ENCODE measurements around the gene CMTM4.
"Not testable (repeated sequence)": the region's sequence is repeated elsewhere in the genome, so short reads cannot be mapped to it uniquely, and the experiment has no call there.

Gene CMTM4

DNA sequence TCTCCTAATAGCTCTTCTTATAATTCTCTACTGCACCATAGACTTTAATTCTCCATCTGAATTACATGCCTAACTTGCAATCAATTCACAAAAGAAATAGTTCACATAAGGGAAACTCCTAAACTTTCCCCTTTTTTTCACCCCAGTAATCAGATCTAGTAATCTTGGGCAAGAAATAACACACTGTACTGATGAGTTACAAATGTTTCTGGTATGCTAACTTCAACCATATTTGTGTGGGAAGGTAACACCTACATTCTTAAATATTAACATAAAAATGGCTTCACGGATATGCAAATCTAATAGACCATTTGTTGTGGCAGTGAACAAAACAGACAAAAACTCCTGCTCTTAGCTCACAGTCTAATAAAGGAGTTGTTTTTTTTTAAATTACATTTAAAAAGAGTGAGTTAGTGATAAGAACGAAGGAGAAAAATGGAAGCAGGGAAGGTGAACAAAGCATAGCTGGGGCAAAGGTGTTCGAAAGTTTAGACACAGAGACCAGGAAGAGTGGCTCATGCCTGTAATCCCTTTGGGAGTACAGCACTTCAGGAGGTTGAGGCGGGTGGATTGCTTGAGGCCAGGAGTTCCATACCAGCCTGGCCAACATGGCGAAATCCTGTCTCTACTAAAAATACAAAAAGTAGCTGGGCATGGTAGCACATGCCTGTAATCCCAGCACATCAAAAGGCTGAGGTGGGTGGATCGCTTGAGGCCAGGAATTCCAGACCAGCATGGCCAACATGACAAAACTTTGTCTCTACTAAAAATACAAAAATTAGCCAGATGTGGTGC is 57.3 kb downstream of the CMTM4 start:
- no peak for DNase-seq

DNA sequence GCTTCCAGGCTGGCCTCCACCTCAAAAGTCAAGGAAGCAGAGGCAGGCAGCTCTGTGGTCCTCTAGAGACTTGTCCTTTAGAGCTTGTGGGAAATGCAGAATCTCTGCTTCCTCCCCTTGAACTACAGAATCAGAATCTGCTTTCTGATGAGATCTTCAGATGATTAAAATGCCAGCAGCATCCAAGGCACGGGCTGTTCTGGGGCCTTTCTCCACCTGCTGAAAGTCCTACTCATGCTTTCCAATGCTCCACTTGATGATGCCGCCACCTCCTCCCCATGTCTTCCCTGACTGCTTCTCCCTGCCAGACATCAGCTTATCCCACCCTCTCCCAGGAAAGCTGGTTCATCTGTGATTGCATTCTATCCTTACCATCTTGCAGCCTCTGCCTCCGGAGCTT is 58.7 kb downstream of the CMTM4 start:
- no peak for DNase-seq

DNA sequence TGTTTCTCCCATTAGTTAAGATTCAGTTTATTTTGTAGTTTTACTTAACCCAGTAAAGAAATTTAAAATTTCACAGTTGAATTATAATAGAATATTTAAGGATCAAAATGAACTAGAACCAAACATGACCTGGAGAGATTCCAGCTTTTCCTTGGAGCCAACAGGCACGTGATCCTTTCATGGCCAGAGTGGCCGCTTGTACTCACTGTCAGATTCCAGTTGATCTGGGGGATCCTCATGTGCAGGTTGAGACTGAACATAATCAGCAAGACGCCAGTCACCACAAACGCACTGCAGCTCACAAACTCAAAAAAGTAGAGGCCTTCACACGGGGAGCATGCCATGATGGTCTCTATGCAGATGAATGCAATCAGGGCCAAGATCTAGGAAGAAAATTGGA is 60.3 kb downstream of the CMTM4 start:
- no peak for DNase-seq

DNA sequence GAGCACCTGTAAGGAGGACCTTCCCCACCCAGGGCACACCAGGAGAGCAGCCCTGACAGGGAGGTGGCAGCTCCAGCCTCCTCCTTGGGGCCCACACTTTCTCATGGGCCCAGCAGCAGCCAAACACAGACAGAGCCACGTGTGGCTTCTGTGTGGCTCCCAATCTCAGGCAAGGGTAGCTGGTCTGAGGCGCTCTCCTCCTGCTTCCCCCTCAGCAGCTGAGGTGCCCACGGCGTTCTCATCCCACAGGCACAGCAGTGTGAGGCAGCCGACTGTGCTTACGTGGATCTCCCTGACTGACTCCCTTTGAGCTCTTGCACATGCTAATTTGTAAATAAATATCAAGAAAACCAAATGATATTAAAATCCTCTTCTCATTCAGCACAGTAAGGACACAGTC is 61.1 kb downstream of the CMTM4 start:
- no peak for DNase-seq

DNA sequence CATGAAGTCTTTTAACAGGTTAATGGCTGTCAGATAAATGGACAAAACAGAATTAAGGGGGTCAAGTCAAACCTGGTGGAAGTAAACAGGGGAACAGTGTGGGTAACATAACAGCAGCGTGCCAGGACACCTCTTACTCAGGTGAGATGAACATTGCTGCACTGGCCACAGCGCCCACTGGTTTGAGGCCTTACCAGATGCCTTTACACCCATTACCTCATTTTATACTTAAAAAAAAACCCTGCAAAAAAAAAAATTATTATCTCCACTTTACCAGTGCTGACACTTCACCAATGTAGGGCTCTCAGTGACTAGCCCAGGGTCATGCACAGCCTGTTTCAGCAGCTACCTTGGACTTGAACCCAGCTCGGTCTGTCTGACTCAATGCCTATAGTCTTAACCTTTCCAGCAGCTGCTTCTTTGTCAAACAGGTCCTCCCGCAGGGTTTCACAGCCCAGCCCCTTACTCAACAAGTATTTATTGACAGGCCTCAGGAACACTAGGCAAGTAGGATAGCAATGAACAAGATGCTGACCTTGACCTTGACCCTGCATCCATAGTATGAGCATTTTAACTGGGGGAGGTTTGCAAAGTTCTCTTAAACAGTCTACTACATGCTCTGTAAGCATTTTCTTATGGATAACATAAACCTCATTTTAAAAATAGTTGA is 61.9 kb downstream of the CMTM4 start:
- DNase-seq: no peak

DNA sequence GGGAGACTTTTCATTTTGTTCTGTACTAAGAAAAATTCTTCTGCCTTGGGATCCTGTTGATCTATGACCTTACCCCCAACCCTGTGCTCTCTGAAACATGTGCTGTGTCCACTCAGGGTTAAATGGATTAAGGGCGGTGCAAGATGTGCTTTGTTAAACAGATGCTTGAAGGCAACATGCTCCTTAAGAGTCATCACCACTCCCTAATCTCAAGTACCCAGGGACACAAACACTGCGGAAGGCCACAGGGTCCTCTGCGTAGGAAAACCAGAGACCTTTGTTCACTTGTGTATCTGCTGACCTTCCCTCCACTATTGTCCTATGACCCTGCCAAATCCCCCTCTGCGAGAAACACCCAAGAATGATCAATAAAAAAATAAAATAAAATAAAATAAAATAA is 65.0 kb downstream of the CMTM4 start:
- DNase-seq: not testable (repeated sequence)

DNA sequence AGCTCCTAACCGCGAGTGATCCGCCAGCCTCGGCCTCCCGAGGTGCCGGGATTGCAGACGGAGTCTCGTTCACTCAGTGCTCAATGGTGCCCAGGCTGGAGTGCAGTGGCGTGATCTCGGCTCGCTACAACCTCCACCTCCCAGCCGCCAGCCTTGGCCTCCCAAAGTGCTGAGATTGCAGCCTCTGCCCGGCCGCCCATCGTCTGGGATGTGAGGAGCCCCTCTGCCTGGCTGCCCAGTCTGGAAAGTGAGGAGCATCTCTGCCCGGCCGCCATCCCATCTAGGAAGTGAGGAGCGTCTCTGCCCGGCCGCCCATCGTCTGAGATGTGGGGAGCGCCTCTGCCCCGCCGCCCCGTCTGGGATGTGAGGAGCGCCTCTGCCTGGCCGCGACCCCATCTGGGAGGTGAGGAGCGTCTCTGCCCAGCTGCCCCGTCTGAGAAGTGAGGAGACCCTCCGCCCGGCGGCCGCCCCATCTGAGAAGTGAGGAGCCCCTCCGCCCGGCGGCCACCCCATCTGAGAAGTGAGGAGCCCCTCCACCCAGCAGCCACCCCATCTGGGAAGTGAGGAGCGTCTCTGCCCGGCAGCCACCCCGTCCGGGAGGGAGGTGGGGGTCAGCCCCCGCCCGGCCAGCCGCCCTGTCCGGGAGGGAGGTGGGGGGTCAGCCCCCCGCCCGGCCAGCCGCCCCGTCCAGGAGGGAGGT is 65.8 kb downstream of the CMTM4 start:
- not testable (repeated sequence) for DNase-seq

DNA sequence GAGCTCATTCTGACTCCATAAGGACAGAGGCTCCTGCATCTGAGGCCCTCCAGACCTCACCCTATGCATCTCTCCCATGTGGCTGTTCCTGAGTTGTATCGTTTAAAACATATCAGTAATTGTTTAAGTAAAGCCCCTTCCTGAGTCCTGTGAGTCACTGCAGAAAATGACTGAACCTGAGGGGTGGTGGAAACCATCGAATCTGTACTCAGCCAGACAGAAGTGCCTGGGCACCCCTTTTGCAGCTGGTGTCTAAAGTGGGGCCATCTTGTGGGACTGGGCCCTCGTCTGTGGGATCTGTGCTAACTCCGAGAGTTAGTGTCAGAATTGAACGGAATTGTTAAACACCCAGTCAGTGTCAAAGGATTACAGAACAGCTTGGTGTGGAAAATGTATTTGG is 66.7 kb downstream of the CMTM4 start:
- no peak for DNase-seq

DNA sequence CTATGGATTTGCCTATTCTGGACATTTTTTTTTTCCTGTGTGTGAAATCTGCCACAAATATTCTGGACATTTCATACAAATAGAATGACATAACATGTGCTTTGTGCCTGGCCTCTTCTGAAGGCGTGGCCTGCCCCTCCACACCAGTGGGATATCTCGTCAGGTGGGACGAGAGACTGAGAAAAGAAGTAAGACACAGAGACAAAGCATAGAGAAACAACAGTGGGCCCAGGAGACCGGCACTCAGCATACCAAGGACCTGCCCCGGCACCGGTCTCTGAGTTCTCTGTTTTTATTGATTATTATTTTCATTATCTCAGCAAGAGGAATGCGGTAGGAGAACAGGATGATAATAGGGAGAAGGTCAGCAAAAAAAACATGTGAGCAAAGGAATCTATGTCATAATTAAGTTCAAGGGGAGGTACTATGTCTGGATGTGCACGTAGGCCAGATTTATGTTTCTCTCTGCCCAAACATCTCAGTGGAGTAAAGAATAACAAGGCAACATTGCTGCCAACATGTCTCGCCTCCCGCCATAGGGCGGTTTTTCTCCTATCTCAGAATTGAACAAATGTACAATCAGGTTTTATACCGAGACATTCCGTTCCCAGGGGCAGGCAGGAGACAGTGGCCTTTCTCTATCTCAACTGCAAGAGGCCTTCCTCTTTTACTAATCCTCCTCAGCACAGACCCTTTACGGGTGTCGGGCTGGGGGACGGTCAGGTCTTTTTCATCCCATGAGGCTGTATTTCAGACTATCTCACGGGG is 68.7 kb downstream of the CMTM4 start:
- DNase-seq: not testable (repeated sequence)

DNA sequence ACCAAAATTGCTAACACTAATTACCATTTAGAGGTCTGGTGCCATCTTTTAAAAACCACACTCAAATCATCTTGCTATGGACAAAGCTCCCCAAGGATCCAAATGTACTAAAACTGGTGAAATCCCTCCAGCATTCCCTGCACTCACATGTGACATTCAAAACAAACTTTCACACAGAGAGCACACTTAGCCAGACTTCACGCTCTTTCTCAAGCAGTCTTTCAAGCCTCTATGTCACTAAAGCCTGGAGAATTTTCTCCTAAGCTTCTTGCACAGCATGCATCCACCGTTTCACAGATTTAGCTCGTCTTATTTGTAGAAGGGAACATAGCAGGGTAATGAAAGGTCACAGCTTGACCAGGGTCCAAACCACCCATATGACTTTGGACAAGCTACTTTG is 72.8 kb downstream of the CMTM4 start:
- no peak for DNase-seq

DNA sequence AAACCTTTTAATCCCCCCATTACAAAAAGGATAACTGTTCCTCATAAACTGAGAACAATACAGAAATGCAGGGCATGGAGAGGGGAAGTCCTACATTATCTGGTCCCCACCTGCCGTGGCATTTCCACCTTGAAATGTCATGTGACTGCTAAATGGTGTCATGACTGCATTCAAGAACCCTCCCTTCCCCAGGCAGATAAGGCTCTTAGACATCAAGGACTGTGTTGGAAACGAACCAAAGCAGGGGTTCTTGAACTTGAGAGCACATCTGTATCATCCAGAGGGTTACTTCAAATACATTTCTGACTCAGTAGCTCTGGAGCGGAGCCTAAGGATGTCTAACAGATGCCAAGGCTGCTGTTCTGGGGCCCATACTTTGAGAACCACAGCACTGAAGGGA is 73.7 kb downstream of the CMTM4 start:
- DNase-seq: no peak

DNA sequence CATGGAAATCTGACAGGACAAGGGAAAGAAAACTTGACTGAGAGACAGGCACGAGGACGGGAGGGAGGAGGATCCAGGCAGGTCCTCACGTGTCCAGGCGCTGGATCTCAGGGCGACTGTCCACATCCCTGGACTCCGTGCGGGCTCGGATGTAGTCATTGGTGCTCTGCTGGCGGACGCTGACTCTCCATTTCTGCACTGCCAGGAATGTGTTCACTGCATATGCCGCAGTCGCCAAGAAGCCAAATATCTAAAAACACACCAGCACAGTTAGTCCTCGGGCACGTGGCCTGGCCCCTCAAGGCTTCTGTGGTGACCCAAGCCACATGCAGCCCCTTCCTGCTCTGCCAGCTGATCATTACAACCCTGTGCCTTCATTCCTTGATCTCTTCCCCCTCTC is 74.6 kb downstream of the CMTM4 start:
- DNase-seq: no peak

DNA sequence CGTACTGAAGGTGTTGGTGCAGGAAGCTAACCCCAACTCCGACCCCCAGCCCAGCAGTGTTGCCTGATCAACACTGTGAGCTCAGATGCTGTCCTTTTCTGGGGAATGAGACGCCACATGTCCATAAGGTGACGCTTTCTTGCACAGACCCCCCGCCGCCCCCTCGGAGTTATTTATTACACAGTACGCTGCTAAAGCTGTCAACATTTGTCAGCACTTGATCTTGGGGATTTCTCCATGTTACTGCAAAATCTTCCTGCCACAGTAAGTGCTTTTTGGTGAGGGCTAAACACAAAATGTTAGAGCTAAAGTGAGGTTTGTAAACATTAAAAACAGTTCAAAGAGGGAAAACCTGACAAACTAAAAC is 76.1 kb downstream of the CMTM4 start:
- no peak for DNase-seq

DNA sequence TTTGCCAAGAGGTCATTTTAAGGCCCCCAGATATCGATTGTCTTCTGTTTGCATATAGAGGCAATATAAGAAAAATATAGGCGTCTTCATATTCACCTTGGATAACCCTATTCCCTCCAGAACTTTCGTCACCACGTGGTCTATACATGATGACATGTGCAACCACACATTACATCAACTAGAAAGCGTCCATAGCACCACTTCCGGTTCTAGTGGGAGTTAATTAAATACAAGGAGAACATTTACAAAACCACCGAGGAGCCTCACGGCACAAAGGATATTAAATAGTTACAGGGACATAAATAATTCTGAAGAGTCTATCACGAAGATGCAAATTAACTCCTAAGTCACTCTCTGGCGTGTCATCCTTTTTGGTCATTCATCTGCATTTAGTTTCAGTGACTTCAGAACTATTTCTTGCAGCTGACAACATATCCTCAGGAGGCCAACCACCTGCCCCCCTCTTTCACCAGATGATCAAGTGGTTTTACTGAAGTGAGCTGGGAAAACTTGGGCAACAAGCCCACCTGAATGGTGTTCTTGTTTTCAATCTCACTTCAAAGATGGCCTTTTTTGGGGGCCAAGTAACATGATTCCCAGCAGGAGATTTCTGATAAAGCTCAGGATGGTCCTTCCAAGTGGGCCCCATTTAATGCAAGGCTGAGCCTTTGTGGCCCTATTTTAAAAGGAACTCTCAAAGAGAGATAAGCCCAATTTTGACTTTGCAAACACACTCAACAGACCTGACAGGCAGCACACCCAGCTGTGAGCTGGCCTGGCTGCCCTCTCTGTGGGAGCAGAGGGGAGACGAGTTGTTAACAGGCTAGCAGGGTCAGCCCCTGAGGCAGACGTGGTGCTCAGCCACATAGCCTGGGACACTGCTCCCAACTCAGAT is 76.8 kb downstream of the CMTM4 start:
- DNase-seq: peak; percentile 18 to 44

DNA sequence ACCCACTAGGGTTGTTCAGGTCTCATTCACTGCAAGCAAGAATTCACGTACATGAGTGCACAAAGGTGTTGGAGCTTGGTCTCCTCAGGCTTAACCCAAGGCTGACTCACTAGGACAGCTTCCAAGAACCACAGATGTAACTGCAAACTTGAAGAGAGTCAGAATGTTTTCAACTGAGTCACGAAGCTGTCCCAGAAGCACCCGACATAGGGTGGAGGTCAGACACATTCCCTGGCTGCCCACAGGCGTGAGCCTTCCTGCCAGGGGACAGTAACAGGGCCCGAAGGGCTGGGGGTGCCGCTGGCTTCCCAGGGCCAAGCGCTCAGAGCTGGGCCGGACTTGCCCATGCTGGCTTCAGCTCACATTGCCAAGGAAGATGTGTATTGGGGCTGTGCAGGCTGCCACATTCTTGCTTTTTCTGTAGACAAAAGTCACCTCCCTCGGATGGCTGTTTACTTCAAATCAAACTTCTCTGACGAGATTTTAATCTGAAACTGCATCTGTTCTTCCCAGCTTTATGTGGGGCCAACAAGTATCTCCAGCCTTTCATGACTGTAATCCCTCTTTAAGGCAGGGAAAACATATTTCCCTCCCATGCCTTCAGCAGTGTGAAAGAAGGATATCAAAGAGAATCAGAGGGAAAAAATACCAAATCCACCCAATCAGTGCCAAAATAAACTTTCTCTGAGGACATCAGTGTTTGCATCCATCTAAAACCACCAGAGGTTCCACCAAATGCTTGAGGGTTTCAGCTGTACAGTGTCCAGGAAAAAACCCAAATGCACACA is 77.8 kb downstream of the CMTM4 start:
- DNase-seq: no peak

DNA sequence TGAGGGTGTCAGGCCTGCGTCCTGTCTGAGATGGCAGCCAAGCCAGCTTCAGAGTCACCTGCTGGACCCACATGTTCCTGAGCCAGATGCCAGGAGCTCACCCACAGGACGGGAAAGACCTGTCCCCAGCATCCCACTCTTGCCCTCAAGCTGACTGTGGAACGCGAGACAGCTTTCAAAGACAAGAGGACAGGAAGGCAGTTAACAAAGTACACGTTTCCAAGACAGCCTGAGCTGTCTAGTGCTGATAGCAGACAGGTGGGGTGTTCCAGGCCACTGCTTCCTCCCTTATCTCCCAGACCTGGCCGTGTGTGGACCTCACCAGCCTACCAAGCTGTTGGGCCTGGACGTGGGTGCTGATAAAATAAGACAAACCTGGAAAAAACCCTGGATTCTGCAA is 78.8 kb downstream of the CMTM4 start:
- DNase-seq: no peak

DNA sequence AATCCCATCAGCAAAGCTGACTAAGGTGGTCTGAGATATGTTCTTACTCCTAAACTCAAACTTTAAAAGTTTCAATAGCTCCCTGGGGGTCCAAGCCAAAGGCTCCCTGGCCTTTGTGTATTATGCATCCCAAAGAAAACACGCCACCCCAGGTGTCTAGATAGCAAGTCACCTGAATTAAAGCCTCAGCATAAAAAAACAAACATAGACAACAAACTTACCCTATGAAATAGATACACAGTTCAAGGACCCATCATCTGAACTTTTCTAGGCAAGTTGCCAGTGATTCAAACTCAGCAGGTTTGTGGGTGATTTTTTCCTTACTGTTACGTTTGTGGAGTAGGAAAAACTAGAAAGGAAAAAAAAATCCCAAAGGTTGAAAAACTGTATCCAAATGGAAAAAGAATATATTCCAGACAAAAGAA is 79.5 kb downstream of the CMTM4 start:
- no peak for DNase-seq

DNA sequence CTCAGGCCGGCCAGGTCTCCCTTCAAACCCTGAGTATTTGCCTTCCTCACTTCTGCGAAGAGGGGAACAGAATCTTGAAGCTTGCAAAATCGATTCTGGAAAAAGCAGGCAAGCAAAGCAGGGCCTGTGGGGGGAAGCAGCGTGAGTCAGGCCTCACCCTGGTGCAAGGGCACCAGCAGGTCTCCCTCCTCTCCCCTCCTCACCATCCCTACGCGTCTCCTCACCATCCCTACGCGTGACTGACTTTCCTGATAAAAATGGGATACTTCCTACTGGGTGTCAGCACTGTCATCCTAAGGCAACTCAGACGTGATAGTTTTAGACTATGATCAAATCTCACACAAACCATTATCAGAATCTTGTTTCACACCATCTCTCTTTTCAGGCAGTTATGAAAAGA is 80.0 kb downstream of the CMTM4 start:
- no peak for DNase-seq

DNA sequence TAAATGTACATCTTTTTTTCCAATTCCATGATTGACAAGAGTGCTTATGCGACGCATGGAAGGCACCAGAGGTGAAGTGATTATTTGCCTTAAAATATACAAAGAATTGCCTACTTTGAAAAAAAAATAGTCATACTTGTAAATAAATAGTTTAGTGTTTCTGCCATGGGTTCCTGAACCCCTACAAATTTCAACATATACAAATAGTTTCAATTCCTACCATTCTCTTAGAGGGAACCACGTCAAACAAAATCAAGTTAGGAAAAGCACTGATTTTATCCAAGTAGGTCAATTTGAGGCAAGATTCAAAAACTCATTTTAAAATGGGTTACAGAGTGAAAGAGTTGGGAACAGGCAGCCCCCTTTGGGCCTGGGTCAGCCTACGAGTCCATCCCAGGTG is 80.4 kb downstream of the CMTM4 start:
- DNase-seq: no peak

DNA sequence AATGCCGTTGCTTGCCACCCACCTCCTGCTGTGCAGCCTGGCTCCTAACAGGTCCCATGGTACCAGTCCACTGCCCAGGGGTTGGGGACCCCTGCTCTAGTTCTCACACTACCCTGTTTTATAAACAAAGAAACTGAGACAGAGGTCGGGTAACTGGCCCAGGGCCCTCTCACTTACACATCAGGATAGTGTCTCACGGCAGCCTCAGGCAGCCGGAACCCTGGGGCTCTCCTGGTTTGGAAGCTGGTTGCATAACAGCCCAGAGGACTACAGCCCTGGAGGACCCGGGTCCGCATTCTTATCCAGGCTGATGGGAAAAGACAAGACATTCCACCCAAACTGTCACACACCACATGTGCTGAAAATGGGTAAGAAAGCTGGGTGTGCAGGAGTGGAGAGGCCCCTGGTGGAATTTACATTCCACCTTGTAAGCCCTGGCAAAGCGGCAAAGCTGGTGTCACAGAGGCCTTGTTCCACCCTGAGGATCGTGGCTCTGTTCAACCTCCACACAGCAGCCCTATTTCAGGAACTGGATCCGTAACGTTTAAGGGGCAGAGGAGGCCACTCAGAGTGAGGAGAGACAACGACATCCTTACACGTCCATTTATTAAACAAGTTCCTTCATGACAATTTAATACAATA is 82.3 kb downstream of the CMTM4 start:
- no peak for DNase-seq

DNA sequence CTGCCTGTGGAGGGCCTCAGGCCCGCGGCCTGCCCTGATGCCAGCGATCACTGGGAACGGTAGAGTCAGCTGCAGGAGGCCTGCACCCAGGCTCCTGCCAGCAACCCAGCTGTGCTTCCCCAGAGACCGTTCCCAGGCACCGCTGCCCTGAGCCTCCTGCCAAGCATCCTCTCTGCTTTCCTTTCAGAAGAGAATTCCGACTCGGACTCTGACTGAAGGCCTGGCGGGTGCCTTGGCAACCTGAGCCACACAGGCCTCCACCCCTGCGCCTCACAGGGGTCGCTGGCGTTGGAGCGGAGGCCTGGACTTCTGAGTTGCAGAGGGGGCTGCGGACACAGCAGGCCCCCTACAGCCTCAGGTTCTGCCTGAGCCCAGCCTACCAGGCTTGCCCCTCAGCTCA is 84.1 kb downstream of the CMTM4 start:
- DNase-seq: no peak

Measured in Kasumi-1 (cell line).